NCI-H1092 (cell line): ENCODE results near the gene MAP3K10.

Experiments used
- DNase-seq: peaks from one replicate; lab custom pipeline; 2025; lab: John Stamatoyannopoulos, UW

MAP3K10 gene

GRCh38 chr19:40249781-40250180, 58.6 kb downstream of the MAP3K10 start:
- DNase-seq = no peak

GRCh38 chr19:40251244-40251643, 60.0 kb downstream of the MAP3K10 start:
- DNase-seq = no peak

- no peak for DNase-seq
Measured at GRCh38 chr19:40251991-40252390, 60.8 kb downstream of the MAP3K10 start.

- no peak for DNase-seq
Measured at GRCh38 chr19:40252395-40252794, 61.2 kb downstream of the MAP3K10 start.

- no peak for DNase-seq
Measured at GRCh38 chr19:40253611-40254092, 62.4 kb downstream of the MAP3K10 start.

- DNase-seq = no peak
Measured at GRCh38 chr19:40254714-40255418, 63.6 kb downstream of the MAP3K10 start.

GRCh38 chr19:40255619-40256166, 64.5 kb downstream of the MAP3K10 start:
- no peak for DNase-seq

- no peak for DNase-seq
Measured at GRCh38 chr19:40256512-40256911, 65.3 kb downstream of the MAP3K10 start.

- no peak for DNase-seq
Measured at GRCh38 chr19:40257096-40257517, 65.9 kb downstream of the MAP3K10 start.

- no peak for DNase-seq
Measured at GRCh38 chr19:40261631-40262030, 70.4 kb downstream of the MAP3K10 start.

- DNase-seq = no peak
Measured at GRCh38 chr19:40262422-40262821, 71.2 kb downstream of the MAP3K10 start.

GRCh38 chr19:40263440-40264313, 72.5 kb downstream of the MAP3K10 start:
- DNase-seq = no peak

- DNase-seq = no peak
Measured at GRCh38 chr19:40264314-40265054, 73.3 kb downstream of the MAP3K10 start.
